GM12801 (cell line): Measurements from ENCODE around the gene FFAR1.

Source experiments
- TF ChIP-seq, protein P1 (sequence below): IDR thresholded peaks from one replicate; pipeline ENCODE4 v1.5.1; 2011; ENCODE audit warnings: control low read depth; ENCODE audit not compliant: insufficient read length; ENCODE audit errors: extremely low read depth

Gene FFAR1

DNA sequence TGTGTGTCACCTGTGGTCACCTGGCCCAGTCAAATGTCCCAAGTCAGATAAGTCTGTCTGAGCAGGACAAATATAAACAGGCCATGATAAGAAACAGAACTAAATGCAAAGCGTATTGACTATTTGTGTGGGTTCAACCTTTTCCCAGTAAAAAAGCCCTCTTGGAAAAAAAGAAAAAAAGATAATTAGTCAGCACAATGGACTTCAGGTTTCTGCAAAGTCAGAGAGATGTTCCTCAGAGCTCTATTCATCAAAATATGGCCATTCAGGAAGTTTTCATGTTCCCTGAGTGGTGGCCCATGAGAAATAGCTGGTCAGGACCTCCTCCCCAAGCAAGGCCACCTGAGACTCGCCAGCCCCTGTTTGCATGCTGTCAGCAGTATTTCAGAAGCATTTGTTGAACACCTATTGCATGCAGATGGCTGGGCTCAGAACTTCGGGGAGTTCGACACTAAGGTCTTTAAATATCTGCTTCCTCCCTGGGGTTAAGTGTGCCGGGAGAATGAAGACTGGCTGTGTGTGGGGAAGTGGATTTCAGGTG lies 13.2 kb downstream of the FFAR1 start:
- TF ChIP-seq, protein P1, sequence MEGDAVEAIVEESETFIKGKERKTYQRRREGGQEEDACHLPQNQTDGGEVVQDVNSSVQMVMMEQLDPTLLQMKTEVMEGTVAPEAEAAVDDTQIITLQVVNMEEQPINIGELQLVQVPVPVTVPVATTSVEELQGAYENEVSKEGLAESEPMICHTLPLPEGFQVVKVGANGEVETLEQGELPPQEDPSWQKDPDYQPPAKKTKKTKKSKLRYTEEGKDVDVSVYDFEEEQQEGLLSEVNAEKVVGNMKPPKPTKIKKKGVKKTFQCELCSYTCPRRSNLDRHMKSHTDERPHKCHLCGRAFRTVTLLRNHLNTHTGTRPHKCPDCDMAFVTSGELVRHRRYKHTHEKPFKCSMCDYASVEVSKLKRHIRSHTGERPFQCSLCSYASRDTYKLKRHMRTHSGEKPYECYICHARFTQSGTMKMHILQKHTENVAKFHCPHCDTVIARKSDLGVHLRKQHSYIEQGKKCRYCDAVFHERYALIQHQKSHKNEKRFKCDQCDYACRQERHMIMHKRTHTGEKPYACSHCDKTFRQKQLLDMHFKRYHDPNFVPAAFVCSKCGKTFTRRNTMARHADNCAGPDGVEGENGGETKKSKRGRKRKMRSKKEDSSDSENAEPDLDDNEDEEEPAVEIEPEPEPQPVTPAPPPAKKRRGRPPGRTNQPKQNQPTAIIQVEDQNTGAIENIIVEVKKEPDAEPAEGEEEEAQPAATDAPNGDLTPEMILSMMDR = no peak

DNA sequence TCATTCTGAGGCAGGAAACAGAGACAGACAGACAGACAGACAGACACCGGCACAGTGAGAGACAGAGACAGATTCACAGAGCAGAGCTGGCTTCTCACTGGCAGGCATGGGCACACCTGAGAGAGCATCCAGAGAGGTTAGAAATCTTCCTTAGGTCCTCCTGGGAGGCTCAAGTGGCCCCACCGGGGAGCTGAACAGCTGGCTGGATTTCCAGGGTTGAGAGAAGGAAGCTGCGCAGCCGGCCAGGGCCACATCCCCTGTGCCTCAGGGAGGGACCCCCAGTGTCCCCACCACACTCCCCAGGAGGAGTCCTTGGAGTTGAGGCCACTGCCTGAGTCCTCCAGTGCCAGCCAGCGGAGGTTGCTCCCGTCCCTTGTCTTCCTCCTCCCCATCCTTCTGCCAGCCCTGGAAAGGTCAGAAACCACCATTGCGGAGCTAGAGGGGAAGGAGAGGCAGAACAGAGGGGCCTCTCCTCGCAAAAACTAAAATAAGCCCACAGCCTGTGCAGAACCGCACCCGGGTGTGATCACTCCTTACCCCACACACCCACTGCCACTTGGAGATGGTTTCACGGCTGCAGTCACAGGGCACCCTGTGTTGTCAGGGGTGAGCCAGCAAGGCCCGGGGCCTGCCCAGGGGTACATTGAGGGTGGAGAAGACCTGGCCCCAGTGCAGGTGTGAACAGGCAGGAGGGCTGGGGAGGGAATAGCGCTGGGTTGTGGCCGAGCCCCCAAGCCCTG lies 14.7 kb downstream of the FFAR1 start:
- TF ChIP-seq, protein P1 = no peak

DNA sequence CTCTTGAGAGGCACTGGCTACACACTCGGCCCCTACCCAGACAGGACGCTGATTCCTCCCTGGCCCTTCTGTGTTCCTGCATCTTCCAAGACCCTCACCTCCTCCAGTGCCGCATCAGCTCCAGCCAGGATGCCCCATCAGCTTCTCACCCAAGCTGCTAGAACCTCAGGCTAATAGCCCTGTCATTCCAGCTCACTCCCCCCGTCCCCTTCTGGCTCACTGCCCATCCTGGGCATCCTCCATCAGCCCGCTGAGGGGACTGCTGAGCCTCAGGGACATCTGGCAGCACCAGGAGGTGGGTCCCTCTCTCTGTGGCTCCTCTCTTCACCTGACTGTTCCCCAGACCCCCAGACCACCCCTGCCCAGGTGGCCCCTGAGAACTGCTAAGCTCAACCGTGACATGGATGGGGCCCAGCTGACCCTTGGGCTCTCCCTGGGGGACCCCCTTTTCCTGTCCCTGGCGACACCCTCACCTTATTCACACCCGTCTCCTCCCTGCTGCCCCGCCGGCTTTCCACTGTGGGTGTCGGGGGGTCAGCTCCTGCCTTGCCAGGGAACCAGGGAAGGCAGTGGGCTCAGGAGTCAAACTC lies 15.4 kb downstream of the FFAR1 start:
- TF ChIP-seq, protein P1 = no peak

DNA sequence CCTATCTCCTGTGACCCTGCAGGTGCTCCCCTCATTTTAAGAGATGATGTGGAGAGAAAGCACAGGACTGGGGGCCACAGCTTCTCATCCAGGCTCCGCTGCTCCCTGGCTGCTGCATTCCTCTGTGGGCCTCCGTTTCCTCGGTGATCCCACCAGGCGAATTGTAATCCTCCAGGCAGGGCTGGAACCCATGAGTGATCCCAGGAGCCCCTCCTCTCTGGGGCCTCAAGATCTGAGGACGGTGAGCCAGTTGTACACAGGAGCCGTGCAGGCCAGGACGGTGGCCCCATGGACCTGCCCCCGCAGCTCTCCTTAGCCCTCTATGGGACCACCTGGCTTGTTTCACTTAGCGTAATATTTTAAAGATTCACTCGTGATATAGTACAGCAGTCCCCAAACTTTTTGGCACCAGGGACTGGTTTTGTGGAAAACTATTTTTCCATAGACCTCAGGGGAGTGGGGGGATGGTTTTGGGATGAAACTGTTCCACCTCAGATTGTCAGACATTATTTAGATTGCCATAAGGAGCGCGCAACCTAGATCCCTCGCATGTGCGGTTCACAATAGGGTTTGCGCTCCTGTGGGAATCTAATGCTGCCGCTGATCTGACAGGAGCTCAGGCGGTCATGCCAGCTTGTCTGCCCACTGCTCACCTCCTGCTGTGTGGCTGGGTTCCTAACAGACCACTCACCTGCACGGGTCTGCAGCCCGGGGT lies 16.2 kb downstream of the FFAR1 start:
- TF ChIP-seq, protein P1 = no peak

DNA sequence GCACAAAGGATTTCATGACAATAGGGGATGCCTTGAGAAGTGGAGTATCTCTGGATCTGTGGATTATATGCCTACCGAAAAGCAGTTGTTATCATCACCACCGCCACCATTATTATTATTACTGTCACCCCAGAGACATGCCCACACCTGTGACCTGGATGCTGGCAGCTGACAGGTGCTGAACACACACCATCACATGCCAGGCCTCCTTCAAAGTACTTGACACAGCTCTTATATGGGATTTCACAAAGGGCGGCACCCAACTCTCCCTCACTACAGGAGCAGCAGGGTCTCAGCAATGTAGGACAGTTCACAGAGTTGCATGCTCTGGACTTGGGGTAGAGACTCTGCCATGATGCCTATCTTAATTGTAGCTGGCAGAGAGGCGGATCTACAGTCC lies 17.6 kb downstream of the FFAR1 start:
- TF ChIP-seq, protein P1 = no peak

DNA sequence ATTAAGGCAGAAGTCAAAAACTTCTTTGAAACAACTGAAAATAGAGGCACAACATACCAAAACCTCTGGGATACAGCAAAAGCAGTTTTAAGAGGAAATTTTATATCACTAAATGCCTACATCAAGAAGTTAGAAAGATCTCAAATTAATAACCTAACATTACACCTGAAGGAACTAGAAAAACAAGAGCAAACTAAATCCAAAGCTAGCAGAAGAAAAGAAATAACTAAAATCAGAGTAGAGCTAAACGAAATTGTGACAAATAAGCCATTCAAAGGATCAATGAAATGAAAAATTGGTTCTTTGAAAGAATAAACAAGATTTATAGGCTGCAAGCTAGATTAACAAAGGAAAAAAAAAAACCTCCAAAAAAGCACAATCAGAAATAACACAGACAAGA lies 20.7 kb downstream of the FFAR1 start:
- TF ChIP-seq, protein P1 = no peak

DNA sequence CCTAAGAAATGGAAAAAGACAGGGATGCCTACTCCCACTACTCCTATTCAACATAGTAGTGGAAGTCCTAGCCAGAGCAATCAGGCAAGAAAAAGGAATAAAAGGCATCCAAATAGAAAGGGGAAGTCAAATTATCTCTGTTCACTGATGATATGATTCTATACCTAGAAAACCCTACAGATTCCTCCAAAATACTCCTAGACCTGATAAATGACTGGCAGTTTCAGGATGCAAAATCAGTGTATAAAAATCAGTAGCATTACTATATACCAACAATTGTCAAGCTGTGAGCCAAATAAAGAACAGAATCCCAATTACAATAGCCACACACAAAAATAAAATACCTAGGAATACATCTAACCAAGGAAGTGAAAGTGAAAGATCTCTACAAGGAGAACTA lies 21.8 kb downstream of the FFAR1 start:
- TF ChIP-seq, protein P1 = no peak
